Upper lobe of left lung (tissue), 6 donors: ENCODE data around the gene IFIT1. TPM values are rescaled to one million over a fixed set of nuclear protein-coding genes. Genes with fewer than 3 reads are reported as not detected.

Experiments
- ATAC-seq, 2 donors: fragments of 200-7000 bp; cut with Tn5 transposase; one replicate each; pipeline ENCODE4 v1.9.1; 2022; ENCODE audit warnings: mild to moderate bottlenecking in 2 of 2, moderate library complexity in 2 of 2; ENCODE audit not compliant: low FRiP score in 2 of 2
- DNase-seq, 2 donors: peaks; one replicate each; pipeline ENCODE4 v3.0.0-alpha.2; 2019 to 2020
- H3K27ac ChIP-seq, 4 donors: fragments of 200-600 bp; sonication (generic); one replicate each; pipeline ENCODE4 v1.5.1; 2016 to 2019
- H3K27me3 ChIP-seq, 4 donors: fragments of 200-600 bp; sonication (generic); one replicate each; pipeline ENCODE4 v1.5.1; 2017 to 2019
- H3K36me3 ChIP-seq, 4 donors: fragments of 200-600 bp; sonication (generic); one replicate each; pipeline ENCODE4 v1.5.1; 2016 to 2019
- H3K4me1 ChIP-seq, 4 donors: fragments of 200-600 bp; sonication (generic); one replicate each; pipeline ENCODE4 v1.5.1; 2018 to 2019
- H3K4me3 ChIP-seq, 4 donors: fragments of 200-600 bp; sonication (generic); one replicate each; pipeline ENCODE4 v1.5.1; 2017 to 2019; ENCODE audit warnings: mild to moderate bottlenecking in 2 of 4, moderate library complexity in 1 of 4
- H3K9me3 ChIP-seq, 4 donors: fragments of 200-600 bp; sonication (generic); one replicate each; pipeline ENCODE4 v1.5.1; 2018 to 2019
- EP300 ChIP-seq, 4 donors: sonication (generic); formaldehyde crosslinking; IDR thresholded peaks; one replicate each; pipeline ENCODE4 v1.5.1; 2017; ENCODE audit warnings: antibody characterized with exemption in 4 of 4, control low read depth in 2 of 4
- POLR2A ChIP-seq, 4 donors: fragments of 450-650 bp; IDR thresholded peaks; one replicate each; pipeline ENCODE4 v1.5.1; 2016 to 2017; ENCODE audit warnings: antibody characterized with exemption in 4 of 4, mild to moderate bottlenecking in 2 of 4
- POLR2AphosphoS5 ChIP-seq, 2 donors: sonication (generic); formaldehyde crosslinking; IDR thresholded peaks; one replicate each; pipeline ENCODE4 v1.5.1; 2017; ENCODE audit warnings: antibody characterized with exemption in 2 of 2
- WGBS, 2 donors: methylation state at CpG; one replicate each; pipeline ENCODE4 v1.1.5; 2017 to 2018; 5-methylcytosine and 5-hydroxymethylcytosine counted together
- total RNA-seq, 6 donors: library from RNA; depleted of rRNA in 4 of 6; stranded (reverse); fragments of >200 nt in 4 of 6; gene quantifications; one replicate each; pipeline versions ENCODE4 v1.1.0 to v1.2.1, GENCODE V29; 2016 to 2021
- TF ChIP-seq, protein P1 (sequence below), 6 experiments: fragments of 450-650 bp in 4 of 6; fragments of 200-600 bp in 2 of 6; sonication (generic) in 2 of 6; IDR thresholded peaks; one replicate each; pipeline ENCODE4 v1.5.1; 2016 to 2019; ENCODE audit warnings: antibody characterized with exemption in 6 of 6
- donor health status: DM: no; HTN: no; CAD: no; lungs with moderate emphysema.
- donor health status: DM: no; HTN: yes; CAD: no; lungs with severe emphysema.

IFIT1 gene
- total RNA-seq, 6 donors from 2014 or later = 9.8 to 54.9 (median 18.1) TPM

DNA sequence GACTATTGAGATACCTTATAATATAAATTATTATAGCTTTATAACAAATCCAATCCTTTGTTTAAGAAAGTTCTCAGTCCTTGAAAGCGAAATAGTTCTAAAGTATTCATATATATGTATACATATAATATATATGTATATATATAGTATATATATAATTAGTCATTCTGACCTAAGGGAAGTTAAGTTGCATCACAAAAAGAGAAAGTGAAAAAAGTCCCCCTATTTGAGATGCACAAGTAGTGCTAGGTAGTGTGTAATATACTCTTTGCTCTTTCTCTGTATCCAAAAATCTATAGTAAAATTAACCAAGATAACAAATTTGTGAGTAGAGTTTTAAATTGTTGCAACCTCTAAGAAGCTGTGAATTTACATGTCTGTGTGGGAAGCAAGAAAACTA, 27.9 kb upstream of the IFIT1 start:
- H3K27me3 ChIP-seq = no peaks in the 10 kb centered on the region
- WGBS, 2 donors = 95 to 97% methylated on average over 1 of the region's 1 CpG
- H3K27ac ChIP-seq = no peak overlapping the region
- no peaks in the 10 kb centered on the region for H3K36me3 ChIP-seq
- DNase-seq = no peak
- H3K4me3 ChIP-seq = no peak overlapping the region
- ATAC-seq = no peak
- no peak for TF ChIP-seq EP300 (IDR thresholded peaks at IDR 0.05)
- TF ChIP-seq POLR2A (IDR thresholded peaks at IDR 0.05) = no peak
- no peak for TF ChIP-seq POLR2AphosphoS5 (IDR thresholded peaks at IDR 0.05)
- TF ChIP-seq, protein P1, sequence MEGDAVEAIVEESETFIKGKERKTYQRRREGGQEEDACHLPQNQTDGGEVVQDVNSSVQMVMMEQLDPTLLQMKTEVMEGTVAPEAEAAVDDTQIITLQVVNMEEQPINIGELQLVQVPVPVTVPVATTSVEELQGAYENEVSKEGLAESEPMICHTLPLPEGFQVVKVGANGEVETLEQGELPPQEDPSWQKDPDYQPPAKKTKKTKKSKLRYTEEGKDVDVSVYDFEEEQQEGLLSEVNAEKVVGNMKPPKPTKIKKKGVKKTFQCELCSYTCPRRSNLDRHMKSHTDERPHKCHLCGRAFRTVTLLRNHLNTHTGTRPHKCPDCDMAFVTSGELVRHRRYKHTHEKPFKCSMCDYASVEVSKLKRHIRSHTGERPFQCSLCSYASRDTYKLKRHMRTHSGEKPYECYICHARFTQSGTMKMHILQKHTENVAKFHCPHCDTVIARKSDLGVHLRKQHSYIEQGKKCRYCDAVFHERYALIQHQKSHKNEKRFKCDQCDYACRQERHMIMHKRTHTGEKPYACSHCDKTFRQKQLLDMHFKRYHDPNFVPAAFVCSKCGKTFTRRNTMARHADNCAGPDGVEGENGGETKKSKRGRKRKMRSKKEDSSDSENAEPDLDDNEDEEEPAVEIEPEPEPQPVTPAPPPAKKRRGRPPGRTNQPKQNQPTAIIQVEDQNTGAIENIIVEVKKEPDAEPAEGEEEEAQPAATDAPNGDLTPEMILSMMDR (IDR thresholded peaks at IDR 0.05) = no peak
- peaks cover 5 to 23% (median 13%) of the 10 kb centered on the region in 4 donors for H3K4me1 ChIP-seq
- no peaks in the 10 kb centered on the region for H3K9me3 ChIP-seq

DNA sequence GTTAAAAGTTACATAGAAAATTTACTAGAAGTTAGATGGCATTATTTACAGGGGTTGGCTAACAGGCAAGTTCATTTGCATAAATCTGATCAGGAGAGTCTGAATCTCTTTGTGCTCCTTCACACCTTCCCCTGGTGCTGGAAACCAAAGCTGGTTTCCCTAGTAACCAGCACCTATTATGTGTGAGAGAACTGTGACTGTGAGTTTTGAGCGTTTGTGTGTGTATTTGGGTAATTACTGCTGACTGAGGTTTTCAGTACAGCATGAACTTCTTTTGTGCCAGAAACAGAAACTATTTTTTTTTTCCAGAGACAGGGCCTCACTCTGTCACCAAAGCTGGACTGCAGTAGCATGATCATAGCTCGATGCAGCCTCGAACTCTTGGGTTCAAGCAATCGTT, 24.9 kb upstream of the IFIT1 start:
- TF ChIP-seq, protein P1 (IDR thresholded peaks at IDR 0.05) = no peak
- no peak for ATAC-seq
- Histone ChIP-seq H3K27me3 (no peaks in the 10 kb centered on the region), H3K36me3 (no peaks in the 10 kb centered on the region), H3K9me3 (no peaks in the 10 kb centered on the region), H3K4me1 (peaks cover 5 to 23% (median 14%) of the 10 kb centered on the region in 4 donors), H3K27ac (no peak overlapping the region), H3K4me3 (no peak overlapping the region)
- no peak for DNase-seq
- 72 to 73% methylated on average over 4 of the region's 4 CpGs for WGBS, 2 donors

DNA sequence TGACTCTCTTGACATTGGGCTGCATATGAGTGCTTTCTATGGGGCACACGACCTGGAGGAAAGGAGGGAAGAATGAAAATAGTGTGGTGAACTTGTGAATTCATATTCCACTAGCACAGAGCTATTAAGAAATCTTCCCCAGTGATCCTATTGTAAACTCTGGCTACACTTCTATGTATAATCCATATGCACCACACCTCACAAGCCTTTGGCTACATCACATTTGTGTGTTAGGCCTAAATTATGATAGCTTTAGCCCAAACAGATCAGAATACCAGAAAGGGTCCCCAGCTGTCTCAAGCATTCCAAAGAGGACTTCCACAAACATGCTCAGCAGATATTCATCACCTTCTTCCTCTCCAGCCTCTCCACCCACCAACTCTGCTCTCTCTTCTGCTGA, 24.3 kb upstream of the IFIT1 start:
- DNase-seq (no peak), ATAC-seq (no peak)
- H3K27me3 ChIP-seq = no peaks in the 10 kb centered on the region
- H3K4me3 ChIP-seq = no peak overlapping the region
- H3K4me1 ChIP-seq = peaks cover 5 to 23% (median 14%) of the 10 kb centered on the region in 4 donors
- TF ChIP-seq EP300 (IDR thresholded peaks at IDR 0.05) (no peak), POLR2AphosphoS5 (IDR thresholded peaks at IDR 0.05) (no peak), POLR2A (IDR thresholded peaks at IDR 0.05) (no peak)
- TF ChIP-seq, protein P1 (IDR thresholded peaks at IDR 0.05) = no peak
- H3K36me3 ChIP-seq = no peaks in the 10 kb centered on the region
- H3K27ac ChIP-seq = no peak overlapping the region
- no peaks in the 10 kb centered on the region for H3K9me3 ChIP-seq
- WGBS, 2 donors = 70 to 89% methylated on average over 1 of the region's 1 CpG

DNA sequence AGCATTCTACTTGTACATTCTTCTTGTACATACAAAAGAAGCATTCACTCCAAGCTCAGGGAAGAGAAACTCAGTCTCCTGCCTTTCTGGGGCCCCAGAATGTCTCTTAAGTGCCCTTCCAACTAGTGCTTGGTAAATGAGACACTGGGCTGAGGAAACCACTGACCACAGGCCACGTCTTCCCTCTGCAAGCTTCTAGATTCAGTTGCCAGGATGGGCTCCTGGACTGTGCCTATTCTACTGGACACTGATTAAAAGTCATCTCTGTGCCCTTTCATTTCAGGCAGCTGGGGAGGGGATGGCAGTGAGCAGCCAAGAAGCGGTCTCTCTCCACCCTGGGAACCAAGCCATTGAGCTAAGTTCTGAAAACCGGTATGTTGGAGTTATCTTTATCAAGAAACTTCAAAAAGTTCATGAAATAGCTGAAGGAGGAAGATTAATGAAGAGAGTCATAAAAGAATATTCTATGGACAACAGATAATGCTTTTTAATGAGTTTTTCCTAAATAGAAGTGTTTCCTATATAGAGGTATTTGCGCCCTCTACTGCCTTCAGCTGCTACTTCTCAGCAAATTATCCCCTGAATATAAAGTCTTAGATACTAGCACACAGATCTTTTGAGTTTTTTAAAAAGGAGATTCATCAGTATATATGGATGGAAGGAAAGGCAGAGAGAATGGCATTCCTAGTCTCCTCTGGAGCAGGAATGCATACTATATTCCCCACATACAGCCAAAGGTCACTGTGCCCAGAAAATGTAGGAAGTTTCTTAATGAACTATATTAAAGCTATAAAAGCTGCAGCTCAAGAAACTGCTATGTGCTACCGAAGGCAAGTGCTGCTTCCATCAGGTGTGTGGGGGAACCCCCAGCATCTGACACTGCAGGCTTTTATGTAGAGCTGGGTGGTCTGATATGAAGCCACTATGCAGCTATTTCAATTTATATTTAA, 23.0 kb upstream of the IFIT1 start:
- Histone ChIP-seq H3K36me3 (no peaks in the 10 kb centered on the region), H3K4me1 (peaks cover 16 to 27% (median 23%) of the 10 kb centered on the region in 4 donors), H3K9me3 (no peaks in the 10 kb centered on the region), H3K27ac (no peak overlapping the region), H3K27me3 (no peaks in the 10 kb centered on the region), H3K4me3 (no peak overlapping the region)
- DNase-seq = no peak
- TF ChIP-seq POLR2A (IDR thresholded peaks at IDR 0.05) (no peak), POLR2AphosphoS5 (IDR thresholded peaks at IDR 0.05) (no peak)
- TF ChIP-seq, protein P1 (IDR thresholded peaks at IDR 0.05) = peak in 5 of 6 experiments; percentile 24 to 52 (median 40)
- WGBS, 2 donors = 58 to 63% methylated on average over 5 of the region's 5 CpGs
- ATAC-seq = no peak

DNA sequence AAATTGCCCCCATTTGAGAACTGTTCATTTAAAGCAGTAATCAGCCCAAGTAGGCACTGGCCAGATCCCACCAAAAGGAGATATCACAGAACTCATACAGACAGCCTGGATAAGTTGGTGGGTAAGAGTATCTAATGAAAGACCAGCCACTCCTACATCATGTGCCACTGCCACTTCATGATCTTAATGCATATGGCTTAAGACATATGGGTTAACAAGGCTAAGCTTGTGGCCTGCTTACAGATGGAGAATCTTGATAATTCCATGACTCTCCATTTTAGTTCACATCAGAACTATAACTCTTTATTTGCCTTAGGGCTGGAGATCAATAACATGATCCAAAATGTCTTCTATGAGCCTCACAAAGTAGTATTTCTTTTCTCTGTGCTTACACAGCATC, 21.3 kb upstream of the IFIT1 start:
- no peaks in the 10 kb centered on the region for H3K36me3 ChIP-seq
- DNase-seq (no peak), ATAC-seq (no peak)
- no peaks in the 10 kb centered on the region for H3K27me3 ChIP-seq
- TF ChIP-seq POLR2AphosphoS5 (IDR thresholded peaks at IDR 0.05) = no peak
- TF ChIP-seq POLR2A (IDR thresholded peaks at IDR 0.05) = no peak
- TF ChIP-seq, protein P1 (IDR thresholded peaks at IDR 0.05) = no peak
- no peak for TF ChIP-seq EP300 (IDR thresholded peaks at IDR 0.05)
- no peak overlapping the region for H3K4me3 ChIP-seq
- peaks cover 23 to 35% (median 31%) of the 10 kb centered on the region in 4 donors for H3K4me1 ChIP-seq
- H3K27ac ChIP-seq = no peak overlapping the region
- H3K9me3 ChIP-seq = no peaks in the 10 kb centered on the region
